ENCODE results near the gene QARS1. TPM values are rescaled to one million over a fixed set of nuclear protein-coding genes. Genes with fewer than 3 reads are reported as not detected.

Gene QARS1
- polyA plus RNA-seq, 1 of the 3 experiments (the other 2 are of a cell fraction), result 311 TPM

- Histone ChIP-seq H3K4me3 (ENCODE audit: low read depth in 2 of 2, low read length in 1 of 2) (peak overlapping the region in 1 of 2 experiments; percentile 100; a peak in 2 of 4 replicates), H3K4me2 (peak overlapping the region; percentile 100; the same call in 1 of the 2 replicates)
- CTCF ChIA-PET, result interaction anchor here (0.6 to 4.0 kb wide), 9 partner anchors 10 to 328 kb away, joined by 3 to 26 read pairs (median 3); partner anchors contain the start of genes KLHDC8B, LAMB2 and QRICH1
These were observed 16.7 kb upstream of the QARS1 start for GRCh38 chr3:49121132-49121736.

More at GRCh38 chr3:49121132-49121736, 16.7 kb upstream of the QARS1 start:
- H3K9ac ChIP-seq, result peak overlapping the region; percentile 89; the same call in 1 of the 2 replicates
- H3F3A ChIP-seq (replicated peaks; ENCODE audit: insufficient read depth), result peaks cover 36% of the 10 kb centered on the region
- peak overlapping the region; percentile 96 to 98 for H3K27ac ChIP-seq (ENCODE audit: low read depth in 2 of 2, low read length in 1 of 2)
- no peaks in the 10 kb centered on the region for H4K20me1 ChIP-seq (ENCODE audit: insufficient read depth)
- no peaks in the 10 kb centered on the region for H3K27me3 ChIP-seq (ENCODE audit: insufficient read depth)
- H3K4me1 ChIP-seq (ENCODE audit: control insufficient read depth in 1 of 2, insufficient read depth in 2 of 2, low read depth in 1 of 2, low read length in 1 of 2), result peaks cover 7 to 19% of the 10 kb centered on the region in 2 experiments; a peak in 2 of 4 replicates
- POLR2A ChIA-PET, result interaction anchor here (0.7 to 4.0 kb wide), 10 partner anchors 8 to 238 kb away, joined by 3 to 25 read pairs (median 4); partner anchors contain the start of genes CCDC71, LAMB2, NDUFAF3 and QARS1
- H3K36me3 ChIP-seq (replicated peaks in 1 of 2; ENCODE audit: control insufficient read depth in 1 of 2, insufficient read depth in 2 of 2, low read length in 1 of 2), result peaks cover 29 to 71% of the 10 kb centered on the region in 2 experiments
- H3K9me3 ChIP-seq, result no peaks in the 10 kb centered on the region
- H3K9me2 ChIP-seq, result no peaks in the 10 kb centered on the region
- 87% methylated on average over 16 of the region's 17 CpGs for WGBS (ENCODE audit: low lambda C conversion rate)
- no peak overlapping the region; the same call in 1 of the 2 replicates for H2AFZ ChIP-seq (ENCODE audit: low read depth)
- no peak for DNase-seq
- peaks cover 31% of the 10 kb centered on the region for H3K79me2 ChIP-seq (ENCODE audit: insufficient read depth)
- TF ChIP-seq MXI1 (IDR thresholded peaks at IDR 0.05; ENCODE audit: low read depth, low read length), result no peak
- TF ChIP-seq MEF2A (IDR thresholded peaks at IDR 0.05; ENCODE audit: borderline replicate concordance, low read depth), result no peak
- no peak for TF ChIP-seq ZBTB33 (IDR thresholded peaks at IDR 0.05; ENCODE audit: borderline replicate concordance, low read depth)
- no peak for TF ChIP-seq RCOR1 (IDR thresholded peaks at IDR 0.05; ENCODE audit: low read length)
- no peak for TF ChIP-seq MAX (IDR thresholded peaks at IDR 0.05; ENCODE audit: low read depth)
- no peak for TF ChIP-seq GABPA (IDR thresholded peaks at IDR 0.05; ENCODE audit: low read depth)
- no peak for TF ChIP-seq NRF1 (IDR thresholded peaks at IDR 0.05; ENCODE audit: low read depth, low read length)
- no peak for TF ChIP-seq USF1 (IDR thresholded peaks at IDR 0.05; ENCODE audit: borderline replicate concordance, low read depth)
- TF ChIP-seq POLR2AphosphoS5 (IDR thresholded peaks at IDR 0.05; ENCODE audit: low read depth, low read length), result no peak
- no peak for TF ChIP-seq JUND (IDR thresholded peaks at IDR 0.05)
- no peak for TF ChIP-seq FOXJ3 (CRISPR knock-in tag; IDR thresholded peaks at IDR 0.05)
- TF ChIP-seq FOSL2 (IDR thresholded peaks at IDR 0.05; ENCODE audit: borderline replicate concordance, low read depth), result no peak
- TF ChIP-seq SIN3A (IDR thresholded peaks at IDR 0.05; ENCODE audit: borderline replicate concordance, low read depth, low read length), result no peak
- no peak for TF ChIP-seq RAD21 (IDR thresholded peaks at IDR 0.05; ENCODE audit: low read length)
- TF ChIP-seq IRF3 (IDR thresholded peaks at IDR 0.05; ENCODE audit: low read depth, low read length), result no peak
- no peak for TF ChIP-seq ELF1 (IDR thresholded peaks at IDR 0.05)
- no peak for TF ChIP-seq CHD2 (IDR thresholded peaks at IDR 0.05; ENCODE audit: low read length, partially characterized antibody)
- no peak for TF ChIP-seq REST (IDR thresholded peaks at IDR 0.05; ENCODE audit: low read depth, low read length)
- TF ChIP-seq TAF1 (IDR thresholded peaks at IDR 0.05; ENCODE audit: borderline replicate concordance, low read depth, low read length), result no peak
- TF ChIP-seq USF2 (IDR thresholded peaks at IDR 0.05; ENCODE audit: borderline replicate concordance, low read depth, low read length), result no peak

All from SK-N-SH (cell line).